ENCODE data around the gene MACROD1. TPM values are rescaled to one million over a fixed set of nuclear protein-coding genes. Genes with fewer than 3 reads are reported as not detected.

The MACROD1 gene
- total and polyA plus RNA-seq, 9 of the 15 experiments (the other 6 are each of a cell fraction or from before 2014, with no cell fraction given): 1.1 to 60.0 (median 26.4) TPM

GRCh38 chr11:64146036-64146955, 19.6 kb downstream of the MACROD1 start (continued):
- TF ChIP-seq, protein P1, sequence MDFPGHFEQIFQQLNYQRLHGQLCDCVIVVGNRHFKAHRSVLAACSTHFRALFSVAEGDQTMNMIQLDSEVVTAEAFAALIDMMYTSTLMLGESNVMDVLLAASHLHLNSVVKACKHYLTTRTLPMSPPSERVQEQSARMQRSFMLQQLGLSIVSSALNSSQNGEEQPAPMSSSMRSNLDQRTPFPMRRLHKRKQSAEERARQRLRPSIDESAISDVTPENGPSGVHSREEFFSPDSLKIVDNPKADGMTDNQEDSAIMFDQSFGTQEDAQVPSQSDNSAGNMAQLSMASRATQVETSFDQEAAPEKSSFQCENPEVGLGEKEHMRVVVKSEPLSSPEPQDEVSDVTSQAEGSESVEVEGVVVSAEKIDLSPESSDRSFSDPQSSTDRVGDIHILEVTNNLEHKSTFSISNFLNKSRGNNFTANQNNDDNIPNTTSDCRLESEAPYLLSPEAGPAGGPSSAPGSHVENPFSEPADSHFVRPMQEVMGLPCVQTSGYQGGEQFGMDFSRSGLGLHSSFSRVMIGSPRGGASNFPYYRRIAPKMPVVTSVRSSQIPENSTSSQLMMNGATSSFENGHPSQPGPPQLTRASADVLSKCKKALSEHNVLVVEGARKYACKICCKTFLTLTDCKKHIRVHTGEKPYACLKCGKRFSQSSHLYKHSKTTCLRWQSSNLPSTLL (IDR thresholded peaks at IDR 0.05): 0 out of 2 replicates have a peak, but pooled peaks have one; percentile 31
- TF ChIP-seq NR2C2 (CRISPR knock-in tag; IDR thresholded peaks at IDR 0.05) (no peak), NR2C2 (tag; IDR thresholded peaks at IDR 0.05) (peak; percentile 40; the same call in 1 of the 2 replicates), NKRF (IDR thresholded peaks at IDR 0.05; ENCODE audit: borderline replicate concordance) (0 out of 2 replicates have a peak, but pooled peaks have one; percentile 43), ZNF282 (CRISPR knock-in tag; IDR thresholded peaks at IDR 0.05) (no peak), HDGF (IDR thresholded peaks at IDR 0.05) (peak; percentile 77; the same call in 1 of the 2 replicates), SUPT5H (IDR thresholded peaks at IDR 0.05) (peak; percentile 32; the same call in 1 of the 2 replicates), PRMT5 (CRISPR knock-in tag; IDR thresholded peaks at IDR 0.05) (no peak), ZFX (CRISPR knock-in tag; IDR thresholded peaks at IDR 0.05) (peak; percentile 39; the same call in 1 of the 2 replicates), FOXM1 (IDR thresholded peaks at IDR 0.05; ENCODE audit: low read depth) (no peak), FOXM1 (CRISPR knock-in tag; IDR thresholded peaks at IDR 0.05; ENCODE audit: low read depth) (no peak), UBTF (IDR thresholded peaks at IDR 0.05; ENCODE audit: borderline replicate concordance in 1 of 2, low read depth in 2 of 2, low read length in 2 of 2) (no peak), WHSC1 (IDR thresholded peaks at IDR 0.05; ENCODE audit: low read length) (no peak), ATF4 (CRISPR knock-in tag; IDR thresholded peaks at IDR 0.05) (no peak)
- TF ChIP-seq, protein P2, sequence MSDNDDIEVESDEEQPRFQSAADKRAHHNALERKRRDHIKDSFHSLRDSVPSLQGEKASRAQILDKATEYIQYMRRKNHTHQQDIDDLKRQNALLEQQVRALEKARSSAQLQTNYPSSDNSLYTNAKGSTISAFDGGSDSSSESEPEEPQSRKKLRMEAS (CRISPR knock-in tag; IDR thresholded peaks at IDR 0.05): 0 out of 2 replicates have a peak, but pooled peaks have one; percentile 28
- TF ChIP-seq, protein P3, sequence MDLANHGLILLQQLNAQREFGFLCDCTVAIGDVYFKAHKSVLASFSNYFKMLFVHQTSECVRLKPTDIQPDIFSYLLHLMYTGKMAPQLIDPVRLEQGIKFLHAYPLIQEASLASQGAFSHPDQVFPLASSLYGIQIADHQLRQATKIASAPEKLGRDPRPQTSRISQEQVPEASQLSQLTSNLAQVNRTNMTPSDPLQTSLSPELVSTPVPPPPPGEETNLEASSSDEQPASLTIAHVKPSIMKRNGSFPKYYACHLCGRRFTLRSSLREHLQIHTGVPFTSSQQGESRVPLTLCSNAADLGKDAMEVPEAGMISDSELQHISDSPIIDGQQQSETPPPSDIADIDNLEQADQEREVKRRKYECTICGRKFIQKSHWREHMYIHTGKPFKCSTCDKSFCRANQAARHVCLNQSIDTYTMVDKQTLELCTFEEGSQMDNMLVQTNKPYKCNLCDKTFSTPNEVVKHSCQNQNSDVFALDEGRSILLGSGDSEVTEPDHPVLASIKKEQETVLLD (IDR thresholded peaks at IDR 0.05): peak; percentile 35; the same call in 1 of the 2 replicates
